ENCODE measurements around the gene OR5M11.

OR5M11 gene

DNA sequence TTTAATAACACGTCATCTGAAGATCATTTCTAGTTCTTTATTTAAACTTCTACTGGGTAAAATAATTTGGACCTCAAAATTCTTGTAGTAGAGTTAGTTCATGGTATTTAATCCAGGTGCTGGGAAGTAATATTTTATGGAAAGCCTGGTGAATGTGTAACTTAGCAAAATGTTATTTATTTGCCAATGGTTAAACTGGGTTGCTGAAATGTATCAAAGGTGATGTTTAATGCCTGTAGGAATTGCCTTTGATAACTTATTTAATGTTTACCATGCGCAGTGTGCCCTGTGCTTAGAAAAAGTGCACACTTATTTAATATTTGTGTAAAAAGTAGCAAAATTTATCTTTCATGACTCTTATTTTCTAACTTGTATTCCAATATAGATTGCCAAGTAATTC lies 11.2 kb downstream of the OR5M11 start:
- Histone ChIP-seq H3K9ac (ENCODE audit: low read length) (no peak overlapping the region), H3K18ac (ENCODE audit: low read length) (no peak overlapping the region), H4K91ac (ENCODE audit: low read depth, low read length) (no peak overlapping the region), H2AFZ (ENCODE audit: insufficient read depth, low read length, poor library complexity) (no peak overlapping the region), H3K4me3 (ENCODE audit: low read depth, low read length) (no peak overlapping the region), H3K9me3 (ENCODE audit: insufficient read depth, low read depth, low read length) (no peaks in the 10 kb centered on the region), H4K8ac (ENCODE audit: low read depth, low read length) (no peak overlapping the region), H3K27me3 (ENCODE audit: insufficient read depth, low read length) (no peaks in the 10 kb centered on the region), H2BK12ac (ENCODE audit: low read length) (no peak overlapping the region), H3K79me2 (ENCODE audit: control insufficient read depth, insufficient read depth, low read length, poor library complexity) (no peaks in the 10 kb centered on the region), H3K4me2 (ENCODE audit: low read length) (no peak overlapping the region), H2BK5ac (ENCODE audit: low read depth, low read length, poor library complexity) (no peak overlapping the region), H3K4ac (ENCODE audit: low read depth, low read length) (no peak overlapping the region), H3K23ac (ENCODE audit: low read length) (no peak overlapping the region), H4K12ac (ENCODE audit: low read depth, low read length) (no peak overlapping the region), H2AK5ac (ENCODE audit: low read length) (no peak overlapping the region), H3K36me3 (ENCODE audit: control insufficient read depth in 1 of 2, insufficient read depth in 2 of 2, low read length in 2 of 2) (no peaks in the 10 kb centered on the region), H3K27ac (ENCODE audit: low read depth, low read length) (no peak overlapping the region), H3K14ac (ENCODE audit: low read length) (no peak overlapping the region), H3K4me1 (ENCODE audit: control insufficient read depth in 1 of 2, insufficient read depth in 2 of 2, low read length in 2 of 2) (no peaks in the 10 kb centered on the region), H2BK120ac (ENCODE audit: insufficient read depth, low read length, poor library complexity) (no peak overlapping the region), H3K79me1 (ENCODE audit: low read length) (no peaks in the 10 kb centered on the region)
- no CpG with 5 or more reads among the region's 2 CpGs for WGBS (ENCODE audit: extremely low coverage, insufficient coverage, insufficient read length)
- DNase-seq = no peak

DNA sequence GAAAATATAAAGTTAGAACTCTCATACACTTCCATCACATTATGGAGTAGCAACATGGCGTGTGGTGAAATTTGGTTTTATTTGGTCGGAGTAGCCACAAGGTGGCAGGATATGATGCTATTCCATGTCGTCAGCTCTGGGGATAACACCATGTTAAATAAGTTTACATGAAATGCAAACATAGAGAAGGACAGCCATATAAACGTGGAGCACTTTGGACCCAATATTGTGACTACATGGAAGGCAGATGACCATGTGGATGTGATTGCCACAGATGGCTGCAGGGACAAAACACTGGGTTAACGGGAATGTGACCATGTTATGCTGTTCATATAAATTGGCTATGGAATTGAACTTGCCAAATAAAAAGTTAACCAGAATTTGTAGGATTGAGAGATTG lies 21.0 kb downstream of the OR5M11 start:
- H2BK120ac ChIP-seq (ENCODE audit: insufficient read depth, low read length, poor library complexity) = no peak overlapping the region
- WGBS (ENCODE audit: extremely low coverage, insufficient coverage, insufficient read length) = no CpG with 5 or more reads among the region's 5 CpGs

DNA sequence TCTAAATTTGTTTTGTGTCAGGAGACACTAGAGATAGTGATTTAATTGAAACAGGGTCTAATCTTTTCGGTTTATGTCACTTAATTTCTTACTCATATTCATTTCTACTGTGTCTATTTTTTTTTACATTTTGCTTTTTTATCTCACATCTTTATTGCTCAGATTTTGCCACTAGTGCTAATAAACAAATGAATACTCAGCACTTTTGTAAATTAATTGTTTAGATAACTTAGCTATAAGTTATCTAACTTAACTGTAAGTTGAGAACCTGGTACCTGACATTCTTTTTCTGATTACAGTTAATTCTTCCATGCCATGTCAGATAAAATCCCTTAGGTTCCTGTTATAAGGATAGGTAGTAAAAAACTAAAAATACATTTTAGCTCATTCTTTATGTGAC lies 29.8 kb downstream of the OR5M11 start:
- Histone ChIP-seq H3K27ac (ENCODE audit: low read depth, low read length) (no peak overlapping the region), H3K9me3 (ENCODE audit: insufficient read depth, low read depth, low read length) (no peaks in the 10 kb centered on the region)
- WGBS (ENCODE audit: extremely low coverage, insufficient coverage, insufficient read length) = no CpG with 5 or more reads among the region's 1 CpG

More for the DNA sequence above, 21.0 kb downstream of the OR5M11 start:
- no peak overlapping the region for H3K4me2 ChIP-seq (ENCODE audit: low read length)
- H3K4me1 ChIP-seq (ENCODE audit: control insufficient read depth in 1 of 2, insufficient read depth in 2 of 2, low read length in 2 of 2) = no peaks in the 10 kb centered on the region
- H4K12ac ChIP-seq (ENCODE audit: low read depth, low read length) = no peak overlapping the region
- no peak overlapping the region for H3K9ac ChIP-seq (ENCODE audit: low read length)
- H3K79me1 ChIP-seq (ENCODE audit: low read length) = no peaks in the 10 kb centered on the region
- H3K36me3 ChIP-seq (ENCODE audit: control insufficient read depth in 1 of 2, insufficient read depth in 2 of 2, low read length in 2 of 2) = no peaks in the 10 kb centered on the region
- no peak overlapping the region for H3K18ac ChIP-seq (ENCODE audit: low read length)
- H4K8ac ChIP-seq (ENCODE audit: low read depth, low read length) = no peak overlapping the region
- H2BK5ac ChIP-seq (ENCODE audit: low read depth, low read length, poor library complexity) = no peak overlapping the region
- H3K9me3 ChIP-seq (ENCODE audit: insufficient read depth, low read depth, low read length) = no peaks in the 10 kb centered on the region
- H2AK5ac ChIP-seq (ENCODE audit: low read length) = no peak overlapping the region
- H2AFZ ChIP-seq (ENCODE audit: insufficient read depth, low read length, poor library complexity) = no peak overlapping the region
- H3K27ac ChIP-seq (ENCODE audit: low read depth, low read length) = no peak overlapping the region
- DNase-seq = no peak
- H4K91ac ChIP-seq (ENCODE audit: low read depth, low read length) = no peak overlapping the region
- H3K4ac ChIP-seq (ENCODE audit: low read depth, low read length) = no peak overlapping the region
- H3K14ac ChIP-seq (ENCODE audit: low read length) = no peak overlapping the region
- no peak overlapping the region for H2BK12ac ChIP-seq (ENCODE audit: low read length)
- no peak overlapping the region for H3K4me3 ChIP-seq (ENCODE audit: low read depth, low read length)
- H3K23ac ChIP-seq (ENCODE audit: low read length) = no peak overlapping the region
- H3K27me3 ChIP-seq (ENCODE audit: insufficient read depth, low read length) = no peaks in the 10 kb centered on the region
- H3K79me2 ChIP-seq (ENCODE audit: control insufficient read depth, insufficient read depth, low read length, poor library complexity) = no peaks in the 10 kb centered on the region

DNA sequence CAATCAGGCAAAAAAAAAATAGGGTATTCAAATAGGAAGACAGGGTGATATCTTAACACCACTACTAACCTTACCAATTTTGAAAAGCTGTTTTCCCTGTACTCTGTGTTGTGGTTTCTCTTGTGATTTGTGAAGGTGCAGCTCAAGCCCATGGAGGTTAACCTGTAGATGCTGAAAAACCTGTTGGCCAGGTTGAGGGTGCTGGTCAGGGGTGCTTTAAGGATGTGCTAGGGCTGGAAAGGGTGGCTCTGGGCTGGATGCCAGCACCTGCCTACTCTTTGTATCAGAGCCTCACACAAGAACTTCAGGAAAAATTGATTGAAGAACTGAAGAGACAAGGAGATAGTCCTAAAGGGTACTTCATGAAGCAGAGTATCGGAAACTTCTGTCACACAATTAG lies 33.6 kb downstream of the OR5M11 start:
- no peak overlapping the region for H3K27ac ChIP-seq (ENCODE audit: low read depth, low read length)
- H3K27me3 ChIP-seq (ENCODE audit: insufficient read depth, low read length) = no peaks in the 10 kb centered on the region
- H4K12ac ChIP-seq (ENCODE audit: low read depth, low read length) = no peak overlapping the region
- H3K79me2 ChIP-seq (ENCODE audit: control insufficient read depth, insufficient read depth, low read length, poor library complexity) = no peaks in the 10 kb centered on the region
- no peak overlapping the region for H2BK12ac ChIP-seq (ENCODE audit: low read length)
- no peak overlapping the region for H3K18ac ChIP-seq (ENCODE audit: low read length)
- no peak overlapping the region for H3K4me3 ChIP-seq (ENCODE audit: low read depth, low read length)
- no peak for DNase-seq
- H3K4me2 ChIP-seq (ENCODE audit: low read length) = no peak overlapping the region
- no peak overlapping the region for H4K91ac ChIP-seq (ENCODE audit: low read depth, low read length)
- no peaks in the 10 kb centered on the region for H3K79me1 ChIP-seq (ENCODE audit: low read length)
- no peak overlapping the region for H2BK5ac ChIP-seq (ENCODE audit: low read depth, low read length, poor library complexity)
- no peak overlapping the region for H3K23ac ChIP-seq (ENCODE audit: low read length)
- H3K4ac ChIP-seq (ENCODE audit: low read depth, low read length) = no peak overlapping the region
- no peak overlapping the region for H2AK5ac ChIP-seq (ENCODE audit: low read length)
- no peaks in the 10 kb centered on the region for H3K36me3 ChIP-seq (ENCODE audit: control insufficient read depth in 1 of 2, insufficient read depth in 2 of 2, low read length in 2 of 2)
- no peaks in the 10 kb centered on the region for H3K4me1 ChIP-seq (ENCODE audit: control insufficient read depth in 1 of 2, insufficient read depth in 2 of 2, low read length in 2 of 2)
- no peak overlapping the region for H3K9ac ChIP-seq (ENCODE audit: low read length)
- no peak overlapping the region for H4K8ac ChIP-seq (ENCODE audit: low read depth, low read length)
- WGBS (ENCODE audit: extremely low coverage, insufficient coverage, insufficient read length) = no CpG with 5 or more reads among the region's 1 CpG
- no peaks in the 10 kb centered on the region for H3K9me3 ChIP-seq (ENCODE audit: insufficient read depth, low read depth, low read length)
- H2BK120ac ChIP-seq (ENCODE audit: insufficient read depth, low read length, poor library complexity) = no peak overlapping the region
- no peak overlapping the region for H3K14ac ChIP-seq (ENCODE audit: low read length)
- no peak overlapping the region for H2AFZ ChIP-seq (ENCODE audit: insufficient read depth, low read length, poor library complexity)

More for the DNA sequence above, 29.8 kb downstream of the OR5M11 start:
- no peak overlapping the region for H3K4me2 ChIP-seq (ENCODE audit: low read length)
- H4K91ac ChIP-seq (ENCODE audit: low read depth, low read length) = no peak overlapping the region
- no peak overlapping the region for H3K9ac ChIP-seq (ENCODE audit: low read length)
- no peaks in the 10 kb centered on the region for H3K79me2 ChIP-seq (ENCODE audit: control insufficient read depth, insufficient read depth, low read length, poor library complexity)
- H2AFZ ChIP-seq (ENCODE audit: insufficient read depth, low read length, poor library complexity) = no peak overlapping the region
- no peak overlapping the region for H3K14ac ChIP-seq (ENCODE audit: low read length)
- H2AK5ac ChIP-seq (ENCODE audit: low read length) = no peak overlapping the region
- no peak for DNase-seq
- H3K4me1 ChIP-seq (ENCODE audit: control insufficient read depth in 1 of 2, insufficient read depth in 2 of 2, low read length in 2 of 2) = no peaks in the 10 kb centered on the region
- no peak overlapping the region for H3K4me3 ChIP-seq (ENCODE audit: low read depth, low read length)
- H3K36me3 ChIP-seq (ENCODE audit: control insufficient read depth in 1 of 2, insufficient read depth in 2 of 2, low read length in 2 of 2) = no peaks in the 10 kb centered on the region
- no peak overlapping the region for H2BK5ac ChIP-seq (ENCODE audit: low read depth, low read length, poor library complexity)
- no peak overlapping the region for H3K18ac ChIP-seq (ENCODE audit: low read length)
- no peaks in the 10 kb centered on the region for H3K79me1 ChIP-seq (ENCODE audit: low read length)
- no peak overlapping the region for H2BK120ac ChIP-seq (ENCODE audit: insufficient read depth, low read length, poor library complexity)
- H3K4ac ChIP-seq (ENCODE audit: low read depth, low read length) = no peak overlapping the region
- no peaks in the 10 kb centered on the region for H3K27me3 ChIP-seq (ENCODE audit: insufficient read depth, low read length)
- H4K12ac ChIP-seq (ENCODE audit: low read depth, low read length) = no peak overlapping the region
- H3K23ac ChIP-seq (ENCODE audit: low read length) = no peak overlapping the region
- no peak overlapping the region for H4K8ac ChIP-seq (ENCODE audit: low read depth, low read length)
- no peak overlapping the region for H2BK12ac ChIP-seq (ENCODE audit: low read length)
